NCI-H226 (cell line): ENCODE measurements around the gene WDR37.
A peak's percentile ranks its signal among the peaks of the same experiment; 100 is the strongest.
"Not testable (repeated sequence)": the region's sequence is repeated elsewhere in the genome, so short reads cannot be mapped to it uniquely, and the experiment has no call there.

Source experiments
- DNase-seq: peaks from one replicate; pipeline ENCODE4 v3.0.0-alpha.2; 2015

Gene WDR37

DNA sequence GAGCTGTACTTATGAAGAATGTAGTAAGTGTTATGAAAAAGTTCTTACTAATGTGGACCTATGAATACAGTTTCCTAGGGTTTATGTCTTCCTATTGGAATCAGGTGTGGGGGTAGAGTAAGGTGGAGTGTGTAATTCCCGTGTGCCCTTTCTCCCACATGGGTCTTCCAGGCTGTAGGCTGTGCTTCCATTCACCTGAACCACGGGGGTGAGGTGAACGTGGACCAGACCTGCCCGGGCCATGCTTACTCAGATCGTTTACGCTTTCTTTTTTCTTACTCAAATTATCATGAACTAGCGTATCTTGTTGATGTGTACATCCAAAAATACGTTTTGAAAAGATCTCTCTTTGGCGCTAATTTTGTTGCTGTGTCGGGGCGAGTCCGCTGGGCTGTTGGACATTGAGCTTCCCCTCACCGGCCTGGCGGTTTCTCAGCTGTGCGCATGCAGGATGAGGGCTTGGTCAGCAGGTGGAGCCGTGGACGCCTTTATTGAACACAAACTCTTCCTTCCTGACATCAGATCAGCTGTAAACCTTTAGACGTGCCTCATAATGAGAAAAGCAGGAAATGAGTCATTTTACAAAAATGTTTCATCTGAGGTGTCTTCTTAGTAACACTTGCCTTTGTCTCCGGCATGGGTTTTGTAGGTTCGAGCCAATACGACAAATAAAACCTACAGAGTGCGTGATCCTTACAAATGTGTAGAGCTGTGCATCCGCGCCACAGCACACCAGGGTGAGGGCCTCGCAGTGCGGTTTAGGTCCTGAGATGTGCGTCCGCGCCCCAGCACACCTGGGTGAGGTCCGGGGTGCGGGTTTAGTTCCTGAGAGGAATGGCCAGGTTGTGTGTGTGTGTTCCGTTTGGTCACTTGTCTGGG, 53.8 kb downstream of the WDR37 start:
- peak; percentile 64 for DNase-seq

DNA sequence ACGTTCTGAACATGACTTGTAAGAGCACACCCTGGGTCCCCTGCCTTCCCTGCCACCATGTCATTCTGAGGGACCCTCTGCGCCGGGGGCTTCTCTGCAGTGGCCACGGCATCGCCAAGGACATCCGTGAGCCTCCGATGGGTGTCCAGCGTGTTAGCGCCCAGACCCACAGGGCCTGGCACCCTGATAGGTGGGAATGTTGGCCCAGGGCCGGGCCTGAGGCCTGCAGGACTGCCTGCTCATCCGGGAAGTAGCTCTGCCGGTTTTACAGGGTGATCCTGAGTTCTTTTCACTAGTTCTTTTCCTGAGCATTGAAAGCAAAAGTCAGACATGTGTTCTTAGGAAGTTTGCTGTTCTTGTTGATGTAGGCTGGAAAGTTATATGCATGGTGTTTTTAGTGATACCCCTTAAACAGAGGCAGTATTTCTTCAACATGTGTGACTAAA, 54.5 kb downstream of the WDR37 start:
- no peak for DNase-seq

DNA sequence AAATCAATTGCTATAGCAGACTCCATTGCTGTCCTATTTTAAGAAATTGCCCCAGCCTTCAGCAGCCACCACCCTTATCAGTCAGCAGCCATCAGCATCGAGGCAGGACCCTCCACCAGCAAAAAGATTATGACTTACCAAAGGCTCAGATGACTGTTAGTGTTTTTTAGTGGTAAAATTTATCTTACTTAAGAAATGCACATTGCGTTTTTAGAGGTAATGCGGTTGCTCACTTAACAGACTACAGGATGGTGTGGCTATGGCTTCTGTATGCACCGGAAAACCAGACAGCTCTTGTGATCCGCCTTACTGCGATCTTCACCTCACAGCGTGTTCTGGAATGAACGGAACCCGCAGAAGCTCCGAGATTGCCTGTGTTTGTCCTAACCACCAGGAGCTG, 58.1 kb downstream of the WDR37 start:
- DNase-seq = no peak

DNA sequence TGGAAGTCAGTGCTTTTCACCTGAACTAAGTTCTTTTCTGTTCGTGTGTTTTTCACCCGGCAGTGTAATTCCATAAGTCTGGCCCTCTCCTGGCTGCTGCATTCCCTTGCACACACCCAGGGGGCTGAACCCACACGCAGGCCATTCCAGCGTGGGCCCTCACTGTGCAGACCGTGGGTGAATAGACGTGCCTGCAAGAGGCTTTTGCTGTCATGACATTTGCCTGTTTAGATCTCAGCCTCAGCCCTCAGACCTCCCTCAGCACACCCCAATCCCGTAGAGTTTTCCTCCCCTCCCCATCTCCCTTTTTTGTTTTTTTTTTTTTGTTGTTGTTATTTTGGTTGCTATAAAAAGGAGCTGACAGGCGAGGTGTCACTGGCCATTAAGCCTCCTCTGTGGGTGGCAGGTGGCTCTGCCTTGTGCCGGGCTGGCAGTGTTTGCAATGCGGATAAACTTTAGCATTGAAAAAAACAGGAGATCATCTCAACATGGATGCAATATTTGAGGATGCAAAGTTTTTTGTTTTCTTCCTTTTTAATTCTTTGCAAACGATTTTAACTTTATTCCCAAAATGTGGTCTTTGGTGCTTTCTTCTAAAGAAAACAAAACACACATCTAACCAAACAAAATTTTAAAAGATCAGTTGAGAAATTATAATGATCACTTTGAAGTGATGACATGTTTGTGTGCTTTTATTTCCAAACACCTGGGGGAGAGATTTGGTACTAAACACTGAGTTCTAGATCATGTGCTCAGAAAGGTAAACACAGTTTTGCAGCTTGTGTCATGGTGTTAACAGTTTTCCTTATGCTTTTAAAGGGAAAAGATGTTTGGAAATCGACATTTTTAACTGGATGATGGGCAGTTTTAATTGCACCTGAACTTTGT, 58.8 kb downstream of the WDR37 start:
- DNase-seq = no peak

DNA sequence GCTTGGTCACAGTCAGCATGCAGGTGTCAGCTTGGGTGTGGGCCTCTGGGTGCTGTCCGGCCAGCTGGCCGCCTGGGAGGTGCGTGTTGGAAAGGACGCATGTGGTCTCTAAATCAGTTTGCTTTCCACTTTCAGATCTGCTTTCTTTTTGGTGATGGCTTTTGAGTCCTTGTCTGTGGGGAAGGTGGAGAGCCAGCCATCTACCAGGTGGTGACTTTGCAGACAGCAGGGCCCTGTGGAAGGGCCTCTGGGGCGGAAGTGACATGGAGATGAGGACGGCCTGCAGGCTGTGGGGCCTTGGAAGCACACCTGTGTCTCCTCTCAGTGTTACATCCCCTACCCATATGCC, 59.4 kb downstream of the WDR37 start:
- no peak for DNase-seq

DNA sequence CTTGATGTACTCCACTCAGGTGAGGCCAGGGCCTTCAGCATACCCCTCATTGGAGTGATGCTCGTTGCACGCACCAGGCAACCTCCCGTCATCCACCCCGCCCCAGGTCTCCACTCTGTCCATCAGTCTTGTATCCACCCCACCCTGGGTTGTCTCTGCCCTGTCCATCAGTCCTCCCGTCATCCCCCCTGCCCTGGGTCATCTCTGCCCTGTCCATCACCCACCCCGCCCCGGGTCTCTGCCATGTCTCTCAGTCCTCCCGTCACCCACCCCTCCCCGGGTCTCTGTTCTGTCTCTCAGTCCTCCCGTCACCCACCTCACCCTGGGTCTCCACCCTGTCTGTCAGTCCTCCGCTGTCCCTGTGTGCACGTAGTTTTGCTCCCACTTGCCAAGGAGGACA, 59.9 kb downstream of the WDR37 start:
- DNase-seq = no peak

DNA sequence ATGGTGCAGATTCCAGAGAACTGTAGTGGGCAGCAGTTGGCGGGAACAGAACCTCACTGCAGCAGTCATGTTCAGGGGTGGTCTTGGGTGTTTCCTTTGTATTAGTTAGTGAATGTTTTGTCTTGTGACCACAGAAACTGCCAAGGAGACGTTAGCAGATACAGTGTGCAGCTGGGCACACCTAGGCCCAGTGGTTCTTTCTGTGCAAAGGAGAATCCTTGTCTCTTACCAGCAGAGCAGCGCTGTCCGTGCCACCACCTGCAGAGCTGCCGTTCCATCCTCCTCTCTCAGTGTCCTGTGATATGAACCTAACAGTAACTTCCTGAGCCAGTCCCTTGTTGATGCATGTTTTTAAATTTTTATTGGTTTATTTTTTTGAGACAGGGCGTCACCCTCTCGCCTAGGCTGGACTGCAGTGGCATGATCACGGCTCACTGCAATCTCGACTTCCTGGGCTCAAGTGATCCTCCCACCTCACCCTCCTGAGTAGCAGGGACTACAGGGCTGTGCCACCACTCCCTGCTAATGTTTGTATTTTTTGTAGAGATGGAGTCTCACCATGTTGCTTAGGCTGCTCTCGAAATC, 60.6 kb downstream of the WDR37 start:
- no peak for DNase-seq

DNA sequence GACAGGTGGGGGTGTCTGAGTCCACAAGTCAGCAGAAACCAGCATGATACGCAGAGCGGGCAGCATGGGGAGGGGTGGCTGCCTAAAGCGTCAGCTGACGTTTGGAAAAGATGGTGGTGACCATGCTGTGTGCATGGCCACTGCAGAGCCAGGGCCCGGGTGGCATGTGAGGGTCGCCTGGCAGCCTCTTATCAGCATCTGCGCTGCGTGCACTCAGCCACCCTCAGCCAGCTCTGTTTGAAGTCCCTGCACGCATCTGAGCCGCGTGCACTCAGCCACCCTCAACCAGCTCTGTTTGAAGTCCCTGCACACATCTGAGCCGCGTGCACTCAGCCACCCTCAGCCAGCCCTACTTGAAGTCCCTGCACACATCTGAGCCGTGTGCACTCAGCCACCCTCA, 61.5 kb downstream of the WDR37 start:
- no peak for DNase-seq

DNA sequence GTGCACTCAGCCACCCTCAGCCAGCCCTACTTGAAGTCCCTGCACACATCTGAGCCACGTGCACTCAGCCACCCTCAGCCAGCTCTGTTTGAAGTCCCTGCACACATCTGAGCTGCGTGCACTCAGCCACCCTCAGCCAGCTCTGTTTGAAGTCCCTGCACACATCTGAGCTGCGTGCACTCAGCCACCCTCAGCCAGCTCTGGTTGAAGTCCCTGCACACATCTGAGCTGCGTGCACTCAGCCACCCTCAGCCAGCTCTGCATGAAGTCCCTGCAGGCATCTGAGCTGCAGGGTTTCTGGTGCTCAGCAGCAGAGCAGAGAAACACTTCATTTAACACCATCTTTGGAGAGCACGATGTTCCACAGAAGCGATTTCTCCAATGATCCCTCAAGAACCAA, 62.1 kb downstream of the WDR37 start:
- DNase-seq = not testable (repeated sequence)

DNA sequence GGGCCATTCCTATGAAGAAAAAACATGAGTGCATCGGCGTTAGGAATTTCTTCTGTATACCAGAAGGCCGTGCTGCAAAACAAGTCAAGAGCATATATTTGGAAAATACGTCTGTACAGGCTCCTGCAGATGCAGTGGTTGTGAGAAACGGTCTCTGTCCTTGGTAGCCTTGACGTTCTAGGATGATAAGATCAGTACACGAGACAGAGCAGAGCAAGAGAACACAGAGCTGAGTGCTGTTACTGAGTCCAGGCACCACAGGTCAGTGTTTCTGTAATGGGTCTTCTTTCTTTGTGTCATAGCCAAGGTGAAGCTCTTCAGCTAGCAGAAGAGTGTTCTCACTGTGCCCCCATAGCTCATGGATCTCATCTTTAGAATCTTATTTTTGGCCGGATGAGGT, 62.8 kb downstream of the WDR37 start:
- no peak for DNase-seq

DNA sequence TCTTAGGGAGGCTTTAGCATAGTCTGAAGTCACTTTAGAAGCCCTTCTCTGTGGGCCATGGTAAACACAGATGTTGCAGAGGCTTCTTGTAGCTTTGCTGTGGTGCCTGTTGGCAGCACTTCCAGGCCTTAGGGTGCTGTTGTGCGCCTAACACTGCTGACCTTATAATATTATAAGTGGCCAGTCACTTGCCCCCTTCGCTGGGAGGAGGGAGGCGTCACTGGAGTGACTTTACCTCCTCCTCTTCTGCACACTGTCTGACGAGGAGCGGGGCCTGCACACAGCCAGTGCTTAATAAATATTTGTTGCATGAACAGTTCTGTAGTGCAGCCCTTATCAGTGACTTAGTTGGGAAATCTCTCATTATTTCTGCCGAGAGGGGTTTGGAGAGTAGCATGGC, 63.3 kb downstream of the WDR37 start:
- DNase-seq = no peak

DNA sequence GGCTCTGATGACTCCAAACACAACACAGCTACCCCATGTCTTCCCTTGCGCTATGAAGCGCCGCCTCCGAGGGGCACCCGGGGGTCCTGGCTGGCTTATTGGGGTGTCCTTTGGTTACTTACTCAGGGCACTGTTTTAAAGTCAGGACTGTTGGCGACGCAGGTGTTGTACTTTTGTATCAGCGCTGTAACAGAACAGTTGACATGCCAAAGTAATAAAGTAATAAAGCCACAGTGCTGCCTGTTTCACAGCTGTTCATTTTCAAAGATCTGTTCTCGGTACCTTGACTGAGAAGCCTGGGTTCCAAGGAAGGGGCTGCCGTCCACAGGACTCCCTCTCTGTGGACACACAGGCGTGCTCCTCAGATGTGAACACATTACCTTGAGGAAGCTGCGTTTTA, 64.1 kb downstream of the WDR37 start:
- DNase-seq = no peak

DNA sequence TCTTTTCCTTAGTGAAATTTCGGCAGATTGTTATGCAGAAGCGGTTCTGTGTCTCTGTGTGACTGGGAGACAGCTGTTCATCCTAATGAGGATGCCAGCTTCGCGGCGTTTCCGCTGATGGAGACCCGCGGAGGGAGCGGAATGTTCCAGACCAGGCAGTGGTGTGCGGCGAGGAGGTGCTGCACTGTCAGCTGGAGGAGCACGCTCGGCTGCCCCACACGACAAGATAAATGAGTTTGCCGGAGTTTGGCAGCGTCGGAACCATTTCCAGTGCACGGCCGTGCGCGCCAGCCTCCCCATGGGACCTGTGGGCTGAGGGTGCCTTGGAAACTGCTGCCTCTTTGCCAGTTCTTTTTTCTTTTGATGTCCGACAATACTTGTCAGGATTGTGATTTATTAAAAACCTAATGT, 64.6 kb downstream of the WDR37 start:
- no peak for DNase-seq

DNA sequence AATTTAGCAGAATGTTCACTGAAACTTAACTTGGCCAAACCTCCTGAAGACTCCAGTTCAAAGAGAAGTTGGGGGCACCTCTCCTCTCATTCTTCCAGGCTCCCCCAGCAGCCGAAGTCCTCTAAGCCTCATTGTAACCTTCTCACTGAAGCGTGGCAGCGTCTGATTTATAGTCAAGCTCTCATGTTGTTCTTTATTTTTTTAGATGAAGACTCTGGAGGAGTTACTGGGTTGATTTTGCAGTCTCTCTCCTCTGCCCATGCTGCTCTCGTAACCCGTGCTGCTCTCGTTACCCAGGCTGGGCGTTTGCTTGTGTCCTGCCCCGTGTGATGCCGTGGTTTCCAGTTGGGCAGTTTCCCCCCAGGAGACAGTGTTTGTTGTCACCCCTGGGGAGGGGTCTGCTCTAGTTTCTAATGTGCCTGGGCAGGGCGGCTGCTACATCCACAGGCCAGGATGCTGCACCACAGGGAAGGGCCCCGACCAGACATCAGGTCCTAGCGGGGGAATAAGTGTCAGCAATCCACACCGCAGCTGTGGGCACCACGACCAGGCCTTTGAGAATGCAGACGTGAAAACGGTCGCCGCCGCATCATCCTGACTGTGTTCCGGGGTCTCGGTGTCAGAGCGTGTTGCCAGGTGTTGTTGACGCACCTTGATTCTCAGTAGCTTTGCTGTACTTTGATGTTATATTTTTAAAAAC, 65.2 kb downstream of the WDR37 start:
- DNase-seq = no peak

DNA sequence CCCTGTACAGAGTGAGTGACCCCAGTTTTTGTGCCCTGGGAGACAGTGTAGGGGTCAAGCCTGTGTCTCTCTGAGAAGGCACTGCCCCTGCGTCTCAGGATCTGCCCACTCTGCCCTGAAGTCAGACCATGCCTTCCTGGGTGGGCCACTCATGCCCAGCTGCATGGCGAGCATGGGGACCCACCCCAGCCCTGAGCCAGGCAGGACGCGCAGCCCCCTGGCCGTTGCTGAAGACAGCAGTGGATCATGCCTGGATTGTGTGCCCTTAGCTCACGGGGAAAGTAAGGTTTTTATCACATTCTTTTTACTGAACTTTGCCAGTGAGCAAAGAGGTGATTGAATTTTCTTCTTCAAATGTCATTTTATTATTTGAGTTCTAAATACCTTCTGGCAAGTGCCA, 66.2 kb downstream of the WDR37 start:
- no peak for DNase-seq

DNA sequence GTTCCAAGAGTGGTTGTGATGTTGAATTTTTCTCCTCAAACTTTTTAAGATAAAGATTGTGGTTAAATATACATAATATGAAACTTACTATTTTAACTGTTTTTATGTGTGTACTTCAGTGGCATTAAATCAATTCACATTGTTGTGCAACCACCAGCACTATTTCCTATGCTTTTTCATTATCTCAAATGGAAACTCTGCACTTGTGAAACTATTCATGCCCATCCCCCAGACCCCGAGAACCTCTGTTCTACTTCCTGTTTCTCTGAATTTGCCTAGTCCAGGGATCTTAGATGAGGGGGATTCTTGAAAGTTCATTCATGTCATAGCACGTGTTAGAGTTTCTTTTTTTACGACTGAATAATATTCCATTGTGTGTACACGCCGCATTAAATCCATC, 67.0 kb downstream of the WDR37 start:
- DNase-seq = no peak

DNA sequence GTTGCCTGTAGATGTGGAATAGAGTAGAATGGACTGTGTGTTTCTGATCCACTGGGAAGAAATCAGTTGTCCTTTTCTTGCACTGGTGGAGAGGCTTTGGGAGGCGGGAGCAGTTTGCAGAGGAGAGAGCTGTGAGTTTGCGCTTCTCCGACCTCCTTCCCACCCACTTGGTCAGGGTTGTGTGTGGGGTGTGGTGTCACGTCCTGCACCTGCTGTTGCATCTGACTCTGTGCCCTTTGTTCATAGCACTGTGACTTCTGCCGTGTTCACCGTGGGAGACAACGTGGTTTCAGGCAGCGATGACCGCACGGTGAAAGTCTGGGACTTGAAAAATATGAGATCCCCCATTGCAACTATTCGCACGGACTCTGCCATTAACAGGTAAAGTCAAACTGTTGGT, 67.8 kb downstream of the WDR37 start:
- no peak for DNase-seq

DNA sequence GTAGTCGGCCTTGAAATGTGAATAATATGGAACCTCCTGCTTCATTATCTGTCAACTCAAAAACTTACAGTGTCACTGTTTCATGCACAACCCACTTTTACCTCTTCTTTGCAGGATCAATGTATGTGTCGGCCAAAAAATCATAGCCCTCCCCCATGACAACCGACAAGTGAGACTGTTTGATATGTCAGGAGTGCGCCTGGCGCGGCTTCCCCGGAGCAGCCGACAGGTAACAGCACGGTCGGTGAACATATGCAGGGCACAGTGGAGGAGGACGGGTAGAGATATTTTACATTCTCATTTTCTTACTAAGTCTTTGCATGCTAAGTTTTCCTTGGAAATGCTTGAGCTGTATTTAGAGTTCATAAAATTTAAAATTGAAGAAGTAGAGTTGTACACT, 68.6 kb downstream of the WDR37 start:
- DNase-seq = no peak

DNA sequence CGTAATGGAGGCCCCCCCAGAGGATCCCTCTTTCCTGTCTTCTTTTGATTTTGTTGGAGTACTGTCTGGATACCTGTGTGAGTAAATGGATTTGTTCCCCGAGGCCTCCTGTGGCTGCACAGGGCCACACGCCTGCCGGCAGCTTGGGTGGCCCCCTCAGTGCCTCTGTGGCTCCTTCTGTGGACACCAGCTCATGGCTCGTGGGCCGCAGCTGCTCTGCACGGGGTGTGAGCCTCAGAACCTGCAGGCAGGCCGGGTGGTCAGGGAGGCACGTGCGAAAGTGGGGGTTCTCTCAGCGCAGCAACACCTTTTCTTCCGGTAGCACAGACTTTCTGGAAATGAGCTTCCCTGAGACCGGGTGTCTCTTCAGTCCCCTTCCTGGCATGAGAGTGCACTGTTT, 70.3 kb downstream of the WDR37 start:
- DNase-seq = no peak

DNA sequence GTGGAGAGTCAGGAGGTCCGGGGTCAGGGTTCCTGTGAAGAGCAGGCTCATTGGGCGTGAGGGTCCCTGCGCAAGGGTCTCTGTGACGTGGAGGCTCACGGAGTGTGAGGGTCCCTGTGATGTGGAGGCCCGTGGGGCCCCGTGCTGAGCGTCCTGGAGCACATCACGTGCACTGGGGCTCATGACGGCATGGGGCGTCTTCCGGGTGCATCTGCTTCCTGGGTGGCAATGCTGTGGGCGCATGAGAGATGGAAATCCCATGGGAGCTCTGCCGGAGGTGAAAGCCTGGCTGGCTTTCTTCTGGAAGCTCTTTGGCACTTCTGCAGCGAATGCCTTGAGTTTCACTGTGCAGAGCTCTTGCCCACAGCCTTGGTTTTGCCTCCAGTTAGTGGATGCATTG, 71.4 kb downstream of the WDR37 start:
- DNase-seq = no peak

DNA sequence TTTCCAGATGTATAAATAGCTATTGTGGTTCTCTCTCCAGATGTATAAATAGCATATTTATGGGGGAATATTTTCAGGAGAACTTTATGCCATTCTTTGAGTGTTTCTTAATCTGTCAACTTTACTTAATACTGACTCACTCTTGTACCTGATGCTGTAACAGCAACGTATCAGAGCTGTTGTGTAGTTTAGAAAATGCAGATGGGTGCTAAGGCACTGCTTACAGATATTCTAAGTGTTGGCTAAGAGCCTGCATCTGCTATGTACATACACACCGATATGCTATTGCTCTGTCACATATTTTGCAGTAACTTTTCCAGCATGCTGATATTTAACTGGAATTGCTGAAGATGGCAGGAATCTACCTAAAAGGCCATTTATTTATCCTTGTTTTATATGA, 71.9 kb downstream of the WDR37 start:
- no peak for DNase-seq

DNA sequence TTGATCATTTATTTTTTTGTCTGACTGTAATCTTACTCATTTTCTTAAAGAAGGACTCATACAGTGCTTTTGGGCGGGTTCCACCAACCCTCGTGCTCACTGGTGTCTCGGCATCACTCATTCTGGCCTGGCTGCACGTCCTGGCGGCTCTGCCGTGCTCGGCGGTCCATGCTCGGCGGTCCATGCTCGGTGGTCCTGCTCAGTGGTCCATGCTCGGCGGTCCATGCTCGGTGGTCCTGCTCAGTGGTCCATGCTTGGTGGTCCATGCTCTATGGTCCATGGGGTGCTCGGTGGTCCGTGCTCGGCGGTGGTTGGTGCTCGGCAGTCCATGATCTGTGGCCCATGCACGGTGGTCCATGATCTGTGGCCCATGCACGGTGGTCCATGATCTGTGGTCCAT, 72.5 kb downstream of the WDR37 start:
- no peak for DNase-seq

DNA sequence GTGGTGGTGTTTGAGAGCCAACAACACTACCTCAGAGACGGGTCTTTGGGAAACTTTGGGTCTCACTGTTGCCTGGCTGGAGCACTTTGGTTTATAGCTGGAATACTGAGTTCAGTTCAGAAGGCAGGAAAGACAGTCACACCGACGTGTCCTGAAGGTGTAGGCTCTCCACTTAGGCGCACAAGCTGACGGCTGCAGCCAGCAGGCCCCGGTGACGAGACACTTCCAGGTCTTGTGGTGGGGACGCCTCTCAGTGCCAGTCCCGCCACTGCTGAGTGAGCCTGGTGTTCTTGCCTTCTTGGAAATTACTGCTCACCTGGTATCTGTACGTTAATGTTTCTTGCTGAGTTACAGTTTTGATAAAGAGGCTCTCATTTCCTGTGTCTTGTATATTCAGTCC, 74.0 kb downstream of the WDR37 start:
- no peak for DNase-seq
